NCI-H2171 (cell line): ENCODE measurements around the gene TRIM37.

Experiments used
- DNase-seq: peaks from one replicate; lab custom pipeline; 2025; lab: John Stamatoyannopoulos, UW

TRIM37 gene

DNA sequence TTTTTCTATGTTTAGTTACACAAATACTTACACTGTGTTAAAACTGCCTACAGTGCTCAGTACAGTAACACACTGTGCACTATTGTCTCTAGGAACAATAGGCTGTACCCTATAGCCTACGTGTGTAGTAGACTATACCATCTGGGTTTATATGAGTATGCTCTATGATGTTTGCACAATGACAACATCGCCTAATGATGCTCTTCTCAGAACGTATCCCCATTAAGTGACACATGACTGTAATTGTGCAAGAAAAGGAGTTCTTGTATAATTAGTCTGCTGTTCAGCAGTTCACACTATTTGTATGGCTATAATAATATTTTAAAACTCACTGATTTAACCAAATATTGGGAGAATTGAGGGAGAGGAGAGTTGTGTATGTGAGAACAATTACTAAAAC lies 173.7 kb downstream of the TRIM37 start:
- no peak for DNase-seq
